GM18858 (cell line): ENCODE measurements around the gene CERS6.
"Not testable (repeated sequence)": the region's sequence is repeated elsewhere in the genome, so short reads cannot be mapped to it uniquely, and the experiment has no call there.

ENCODE experiments used
- ATAC-seq: cut with Tn5 transposase; IDR thresholded peaks from one replicate; pipeline ENCODE4 v1.9.1; 2021; ENCODE audit not compliant: unreplicated experiment

CERS6 gene

DNA sequence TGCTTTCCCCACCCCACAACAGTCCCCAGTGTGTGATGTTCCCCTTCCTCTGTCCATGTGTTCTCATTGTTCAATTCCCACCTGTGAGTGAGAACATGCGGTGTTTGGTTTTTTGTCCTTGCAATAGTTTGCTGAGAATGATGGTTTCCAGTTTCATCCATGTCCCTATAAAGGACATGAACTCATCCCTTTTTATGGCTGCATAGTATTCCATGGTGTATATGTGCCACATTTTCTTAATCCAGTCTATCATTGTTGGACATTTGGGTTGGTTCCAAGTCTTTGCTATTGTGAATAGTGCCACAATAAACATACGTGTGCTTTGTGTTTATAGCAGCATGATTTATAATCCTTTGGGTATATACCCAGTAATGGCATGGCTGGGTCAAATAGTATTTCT is 335.1 kb downstream of the CERS6 start:
- ATAC-seq = not testable (repeated sequence)

DNA sequence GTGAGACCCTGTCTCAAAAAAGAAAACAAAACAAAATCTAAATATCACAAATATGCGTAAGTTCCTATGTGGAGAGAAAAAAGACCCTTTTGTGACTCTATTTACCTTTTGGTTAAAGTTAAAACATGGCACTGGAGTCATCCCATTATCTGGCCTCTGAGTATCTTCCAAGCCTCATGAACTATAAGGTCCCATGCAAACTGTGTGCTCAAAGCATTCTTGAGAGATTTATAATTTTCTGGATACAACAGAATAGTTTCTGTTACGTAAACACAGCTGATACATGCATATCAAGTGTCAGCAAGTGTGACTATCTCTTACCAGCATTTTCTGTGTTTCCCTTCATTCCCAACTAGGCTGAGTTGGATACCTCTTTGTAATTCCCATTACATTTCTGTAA is 337.5 kb downstream of the CERS6 start:
- no peak for ATAC-seq

DNA sequence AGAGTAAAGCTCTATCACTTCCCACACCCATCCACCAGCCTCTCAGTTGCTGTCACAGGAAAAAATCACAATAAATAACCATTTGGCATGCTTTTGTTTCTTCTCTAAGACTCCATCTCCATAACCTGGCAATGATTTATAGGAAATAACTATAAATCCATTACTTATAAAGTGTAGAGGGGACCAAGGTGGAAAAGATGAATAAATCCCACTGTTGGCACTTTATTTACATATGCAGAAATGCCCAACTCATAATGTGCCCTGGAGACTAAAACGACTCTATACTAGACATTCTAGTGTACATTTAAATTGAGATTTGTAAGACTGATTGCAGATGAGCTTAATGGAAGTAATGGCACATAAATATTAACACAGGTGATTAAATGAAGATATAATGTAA is 338.9 kb downstream of the CERS6 start:
- ATAC-seq = no peak

DNA sequence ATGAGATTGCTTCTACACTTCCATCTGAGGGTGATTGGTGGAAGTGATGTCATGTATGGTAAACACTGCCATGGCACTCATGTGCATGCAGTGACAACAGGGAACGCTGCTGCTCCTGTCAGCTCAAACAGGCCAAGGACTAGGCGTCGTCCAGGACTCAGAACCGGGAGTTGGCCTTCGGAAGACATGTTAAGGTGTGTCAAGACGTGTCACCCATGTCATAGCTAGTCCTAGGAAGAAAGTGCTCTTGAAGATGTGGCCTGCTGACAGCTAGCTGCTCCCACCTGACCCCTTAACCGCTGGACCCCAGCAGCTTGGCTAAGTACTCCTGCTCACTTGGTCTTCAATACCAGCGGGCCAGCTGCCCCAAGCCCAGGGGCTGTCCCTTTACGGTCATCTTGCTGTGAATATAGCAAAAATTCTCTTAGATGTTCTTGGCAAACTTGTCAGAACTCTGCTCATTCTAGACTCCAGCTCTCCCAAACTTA is 340.1 kb downstream of the CERS6 start:
- ATAC-seq = no peak

DNA sequence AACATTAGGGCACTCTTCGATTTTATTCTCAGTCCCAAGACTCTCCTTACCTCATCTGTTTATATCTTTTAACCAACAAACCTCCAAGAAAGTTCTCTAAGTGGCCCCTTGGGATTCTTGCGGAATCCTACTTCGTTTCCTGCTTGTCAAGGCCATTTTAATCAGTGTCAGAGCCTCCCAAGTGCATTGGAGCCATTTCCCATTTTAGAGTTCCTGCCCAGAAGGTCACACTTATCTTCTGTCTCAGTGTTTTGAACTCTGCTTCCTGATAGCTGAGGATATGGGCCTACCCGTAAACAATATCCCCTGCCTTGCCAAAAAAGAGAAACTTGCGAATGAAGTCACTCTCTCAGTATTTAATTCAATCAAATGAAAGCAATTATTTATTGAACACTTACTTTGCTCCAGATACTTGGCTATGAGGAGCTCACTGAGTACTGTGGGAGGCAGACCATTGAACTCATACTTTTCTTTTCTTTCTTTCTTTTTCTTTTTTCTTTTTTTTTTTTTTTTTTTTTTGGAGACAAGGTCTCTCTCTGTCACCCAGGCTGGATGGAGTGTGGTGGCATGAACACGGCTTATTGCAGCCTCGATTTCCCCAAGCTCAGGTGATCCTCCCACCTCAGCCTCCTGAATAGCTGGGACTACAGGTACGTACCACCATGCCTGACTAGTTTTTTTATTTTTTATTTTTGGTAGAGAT is 340.7 kb downstream of the CERS6 start:
- ATAC-seq = no peak

DNA sequence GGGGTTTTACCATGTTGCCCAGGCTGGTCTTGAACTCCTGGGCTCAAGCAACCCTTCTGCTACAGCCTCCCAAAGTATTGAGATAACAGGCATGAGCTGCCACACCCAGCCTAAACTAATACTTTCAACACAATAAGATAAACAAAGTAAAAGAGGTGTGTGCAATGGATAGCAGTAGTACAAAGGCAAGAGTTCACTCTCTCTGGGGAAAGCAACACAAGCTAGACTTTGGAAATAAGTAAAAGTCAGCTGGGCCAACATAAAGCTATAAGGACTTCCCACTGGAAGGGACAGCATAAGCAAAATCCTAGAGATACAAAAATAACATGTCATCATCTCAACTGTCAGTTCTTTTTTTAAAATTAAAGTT is 341.2 kb downstream of the CERS6 start:
- no peak for ATAC-seq

DNA sequence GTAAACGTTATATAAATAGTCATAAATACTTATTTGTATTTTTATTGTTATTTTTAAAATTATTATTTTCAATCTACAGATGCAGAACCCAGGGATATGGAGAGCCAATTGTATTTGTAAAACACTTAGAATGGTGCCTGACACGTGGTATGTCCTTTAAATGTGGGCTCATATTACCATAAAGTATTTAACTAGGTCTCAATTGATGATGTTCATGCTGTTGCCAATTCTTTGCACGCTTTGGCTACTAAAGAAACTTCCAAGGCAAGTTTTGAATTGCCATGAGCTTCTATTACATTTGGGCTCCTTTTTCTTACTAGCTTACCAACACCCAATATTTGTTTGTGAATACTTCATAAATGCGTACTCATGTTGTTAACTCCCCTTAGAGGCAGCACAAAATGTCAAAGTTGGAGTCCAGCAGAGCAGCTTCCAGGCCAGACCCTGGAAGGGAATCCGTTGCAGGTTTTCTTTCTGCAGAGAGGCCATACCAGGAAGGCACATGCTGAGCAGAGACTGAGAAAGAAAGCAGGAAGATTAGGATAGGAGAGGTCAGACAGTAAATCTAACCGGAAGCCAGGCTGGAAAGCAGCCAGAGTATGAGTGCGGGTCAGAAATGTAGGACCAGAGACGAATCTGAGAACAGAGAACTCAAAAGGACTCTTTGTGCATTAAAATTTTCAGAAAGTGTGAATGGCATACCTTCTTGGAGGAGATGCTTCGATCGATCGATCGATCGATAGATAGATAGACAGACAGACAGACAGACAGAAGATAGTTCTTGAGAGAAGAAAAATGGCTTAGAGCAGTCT is 342.2 kb downstream of the CERS6 start:
- no peak for ATAC-seq

DNA sequence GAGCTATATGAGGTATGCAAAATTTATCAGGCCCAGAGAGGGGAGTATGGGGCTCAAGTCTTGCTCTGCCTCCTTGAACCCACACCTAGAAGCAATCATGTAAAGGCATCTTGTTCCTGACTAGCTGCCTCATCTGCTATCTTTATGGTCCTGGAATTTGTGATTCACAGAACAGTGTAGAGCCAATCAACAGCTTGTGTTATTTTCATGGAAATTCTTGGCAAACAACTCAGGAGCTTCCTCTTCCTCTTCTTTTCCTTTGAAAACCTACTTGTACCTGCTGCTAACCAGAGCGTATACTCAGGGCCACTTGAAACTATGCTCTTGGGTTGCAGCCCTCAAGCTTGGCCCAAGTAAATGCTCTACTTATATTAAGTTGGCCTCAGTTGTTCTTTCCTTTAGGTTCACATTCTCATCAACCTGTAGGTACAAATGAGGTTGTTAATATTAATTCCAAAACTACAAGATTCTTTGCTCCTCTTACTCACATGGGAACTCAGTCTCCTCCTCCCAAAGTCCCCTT is 342.9 kb downstream of the CERS6 start:
- no peak for ATAC-seq

DNA sequence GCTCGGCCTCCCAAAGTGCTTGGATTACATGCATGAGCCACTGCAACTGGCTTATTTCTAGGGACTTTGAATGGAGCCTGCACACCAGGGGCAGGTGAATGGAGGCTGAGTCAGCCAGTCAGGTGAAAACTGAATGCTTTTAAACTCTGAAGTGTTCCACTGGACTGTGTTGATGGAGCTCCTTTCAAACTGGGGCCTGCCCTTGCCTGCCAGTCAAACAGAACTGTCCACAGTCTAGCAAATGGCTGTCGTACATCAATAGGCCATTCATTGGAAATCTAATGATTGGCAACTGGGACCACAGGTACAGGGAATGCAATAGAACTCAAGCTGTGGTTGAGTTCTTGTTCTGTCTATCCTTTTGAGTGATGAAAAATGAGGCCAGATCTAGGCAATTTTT is 345.4 kb downstream of the CERS6 start:
- ATAC-seq = no peak

DNA sequence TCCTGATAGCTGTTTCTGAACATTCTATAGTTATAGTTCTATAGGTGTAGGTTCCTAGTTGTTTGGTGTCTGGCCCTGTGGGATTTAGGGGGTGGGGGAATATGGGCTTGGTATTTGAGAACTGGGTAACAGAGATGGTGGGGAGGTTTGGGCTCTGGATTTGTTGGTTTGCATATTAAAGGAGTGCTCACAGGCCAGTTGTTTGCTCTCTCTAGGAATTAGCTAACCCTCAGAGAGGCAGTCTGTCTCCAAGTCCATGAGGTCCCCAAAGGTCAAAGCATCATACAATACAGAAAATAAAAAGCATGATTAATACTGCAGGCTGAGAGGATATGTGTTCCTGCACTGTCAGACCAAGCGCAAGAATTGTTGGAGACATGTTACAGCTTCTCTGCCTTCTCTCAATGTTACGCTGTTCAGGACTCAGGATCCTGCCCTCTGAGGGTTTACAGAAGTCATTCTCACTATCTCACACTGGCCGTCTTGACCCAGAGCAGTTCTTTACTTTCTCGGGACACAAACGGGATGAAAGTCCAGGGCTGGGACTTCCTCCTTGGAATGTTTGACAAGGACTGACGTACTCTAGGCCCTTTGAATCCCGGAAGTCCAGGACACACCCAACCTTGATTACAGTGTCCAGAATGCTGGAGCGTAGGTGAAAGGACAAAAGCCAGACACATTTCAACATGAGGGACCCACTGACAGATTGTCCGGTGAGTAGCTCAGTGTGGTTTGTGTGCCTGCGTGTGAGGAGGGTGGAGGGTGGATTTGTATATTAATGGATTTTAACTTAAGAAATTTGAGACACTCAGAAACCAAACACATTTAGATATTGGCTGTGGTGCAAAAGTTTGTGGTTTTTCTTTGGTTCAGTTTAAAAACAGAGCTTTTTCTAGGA is 346.1 kb downstream of the CERS6 start, which contains the start of gene NOSTRIN:
NOSTRIN (plus strand) TSS at position 677 of the 898 bp plus-strand sequence; CDS start at position 687, 10 bp downstream.
- no peak for ATAC-seq

DNA sequence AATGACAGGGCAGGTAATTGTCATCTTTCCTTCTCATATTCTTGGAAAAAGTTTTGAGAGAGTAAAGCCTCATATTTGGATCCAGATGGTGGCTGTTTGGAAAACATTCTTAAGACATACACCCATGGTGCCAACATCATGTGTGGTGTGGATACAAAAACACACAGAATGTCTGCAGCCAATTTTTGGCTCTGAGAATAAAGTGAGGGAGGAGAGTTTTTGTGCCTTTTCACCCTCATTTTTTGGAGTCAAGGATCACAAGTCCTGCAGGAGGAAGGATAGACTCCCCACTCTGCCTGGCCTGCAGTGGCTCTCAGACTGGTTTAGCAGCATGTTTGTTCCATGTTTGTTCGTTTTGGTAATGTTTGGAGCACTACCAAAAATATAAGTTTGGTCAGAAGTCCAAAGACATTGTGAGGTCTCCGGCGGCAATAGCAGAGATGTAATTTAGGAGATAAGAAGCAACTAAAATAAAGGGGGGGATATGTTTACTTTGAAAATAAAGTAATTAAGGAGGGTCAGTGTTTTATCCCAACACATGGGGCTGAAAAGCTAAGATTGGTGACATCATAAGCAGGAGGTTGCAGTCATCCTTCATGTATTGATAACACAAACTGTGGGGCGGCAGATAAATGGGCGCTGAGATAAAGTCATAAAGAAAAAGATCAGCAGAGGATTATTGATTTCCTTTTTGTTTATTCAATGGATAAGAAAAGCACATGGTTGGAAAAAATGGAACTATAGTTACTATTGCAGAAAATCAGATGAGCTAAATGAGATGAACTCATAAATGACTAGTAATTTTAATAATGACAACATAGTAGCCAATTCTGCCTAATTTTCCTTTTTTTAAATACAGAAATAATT is 347.0 kb downstream of the CERS6 start:
- ATAC-seq = no peak

DNA sequence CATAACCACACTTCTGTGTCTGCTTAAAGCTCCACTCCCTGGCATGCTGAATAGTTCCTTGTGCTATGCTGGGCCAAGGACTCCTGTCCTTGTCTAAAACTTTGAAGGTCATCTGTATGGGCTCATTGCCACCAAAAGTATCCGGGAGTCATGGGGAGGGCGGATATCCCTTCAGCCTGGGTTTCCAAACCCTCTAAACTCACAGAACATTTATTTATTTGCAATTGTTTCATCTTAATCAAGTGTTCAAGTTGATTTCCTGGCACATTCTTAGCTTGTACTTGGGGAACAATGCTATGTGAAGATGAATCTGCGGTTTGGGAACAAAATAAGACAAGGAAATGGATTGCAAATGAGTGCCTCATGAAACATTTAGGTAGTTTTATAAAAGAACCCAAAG is 348.1 kb downstream of the CERS6 start:
- no peak for ATAC-seq

DNA sequence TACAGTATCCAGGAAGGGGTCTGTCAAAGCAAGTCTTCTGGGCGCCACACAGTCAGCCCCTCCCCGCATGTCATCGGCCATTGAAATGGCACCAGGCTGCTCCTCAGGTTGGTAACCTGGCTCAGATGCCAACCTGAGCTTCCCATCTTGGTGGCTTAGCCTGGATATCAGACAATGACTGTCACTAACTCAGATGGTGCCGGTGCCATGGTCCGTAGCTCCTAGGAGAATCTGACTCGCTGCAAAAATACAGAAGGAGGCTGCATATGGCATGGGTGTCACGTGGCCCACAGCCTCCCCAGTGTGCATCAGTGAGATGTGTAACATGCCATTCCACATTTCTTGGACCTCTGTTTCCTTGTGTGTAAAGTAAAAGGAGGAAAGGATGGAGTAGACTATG is 349.5 kb downstream of the CERS6 start:
- no peak for ATAC-seq

DNA sequence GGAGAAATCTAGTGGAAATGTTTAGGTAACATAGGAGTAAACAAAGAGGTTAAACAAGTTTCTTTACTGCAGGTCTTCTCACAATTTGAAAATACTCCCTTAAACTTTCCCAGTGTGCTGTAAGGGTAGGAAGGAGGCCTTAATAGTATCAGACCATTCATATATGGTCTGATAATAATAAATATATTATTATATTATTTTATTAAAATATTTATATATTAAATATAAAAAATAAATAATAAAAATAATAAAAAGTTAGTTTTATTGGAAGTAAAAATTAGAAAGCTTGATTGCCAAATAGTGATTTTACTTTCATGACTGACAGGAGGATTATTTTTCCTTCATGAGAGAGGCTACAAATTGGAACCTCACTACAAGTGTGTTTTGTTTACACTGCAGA is 353.5 kb downstream of the CERS6 start:
- no peak for ATAC-seq

DNA sequence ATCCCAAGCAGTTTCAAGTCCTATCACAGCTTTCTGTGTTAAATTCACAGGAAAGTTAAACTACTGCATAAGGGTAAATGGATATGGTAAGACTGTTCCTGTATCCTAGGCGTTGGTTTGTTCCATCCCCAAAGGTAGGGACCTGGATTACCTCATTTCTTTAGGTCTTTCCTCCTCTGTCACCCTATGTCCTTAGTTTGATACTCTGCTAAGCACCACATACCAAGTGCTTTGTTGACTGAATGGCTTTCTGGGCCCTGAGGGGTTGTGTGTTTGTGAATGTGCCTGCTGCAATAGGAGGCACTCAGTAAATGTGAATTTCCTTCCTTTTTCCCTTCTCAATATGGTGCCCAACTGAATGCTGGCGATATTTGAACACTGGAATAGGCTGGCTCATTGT is 354.2 kb downstream of the CERS6 start:
- ATAC-seq = no peak

DNA sequence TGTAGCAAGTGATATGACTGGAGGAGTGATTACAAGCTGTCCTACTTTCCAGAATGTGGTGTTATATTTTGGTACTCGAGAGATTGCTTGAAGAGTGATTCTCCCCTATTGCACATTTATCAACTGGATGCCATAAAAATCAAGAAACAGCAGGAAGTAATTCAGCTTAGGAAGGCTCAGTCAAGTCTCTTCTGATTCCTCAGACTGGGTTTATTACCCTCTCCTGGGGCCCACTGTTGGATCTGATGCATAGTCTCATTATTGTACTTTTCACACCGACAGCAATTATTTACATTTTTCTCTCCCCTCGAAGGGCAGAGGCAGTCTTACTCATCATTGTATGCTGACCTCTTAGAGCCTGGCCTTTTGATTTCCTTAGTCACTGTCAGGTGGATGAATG is 355.6 kb downstream of the CERS6 start:
- no peak for ATAC-seq

DNA sequence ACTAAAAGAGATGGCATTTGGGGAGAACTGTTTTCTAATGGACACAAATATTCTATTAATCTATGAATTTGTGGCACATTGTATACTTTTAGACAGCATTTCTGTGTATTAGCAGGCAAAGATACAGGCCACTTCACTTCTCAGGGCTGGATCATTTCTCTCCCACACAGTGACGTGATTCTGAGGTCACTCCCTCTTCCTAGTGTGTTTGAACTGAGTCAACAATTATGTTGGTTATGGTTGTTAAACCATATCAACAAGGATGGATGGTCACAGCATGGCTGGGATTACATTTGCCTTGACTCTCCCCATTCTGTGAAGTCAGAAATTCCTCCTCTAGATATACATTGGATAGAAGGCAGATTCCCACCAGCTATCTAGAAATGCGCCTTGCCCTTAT is 358.0 kb downstream of the CERS6 start:
- no peak for ATAC-seq

DNA sequence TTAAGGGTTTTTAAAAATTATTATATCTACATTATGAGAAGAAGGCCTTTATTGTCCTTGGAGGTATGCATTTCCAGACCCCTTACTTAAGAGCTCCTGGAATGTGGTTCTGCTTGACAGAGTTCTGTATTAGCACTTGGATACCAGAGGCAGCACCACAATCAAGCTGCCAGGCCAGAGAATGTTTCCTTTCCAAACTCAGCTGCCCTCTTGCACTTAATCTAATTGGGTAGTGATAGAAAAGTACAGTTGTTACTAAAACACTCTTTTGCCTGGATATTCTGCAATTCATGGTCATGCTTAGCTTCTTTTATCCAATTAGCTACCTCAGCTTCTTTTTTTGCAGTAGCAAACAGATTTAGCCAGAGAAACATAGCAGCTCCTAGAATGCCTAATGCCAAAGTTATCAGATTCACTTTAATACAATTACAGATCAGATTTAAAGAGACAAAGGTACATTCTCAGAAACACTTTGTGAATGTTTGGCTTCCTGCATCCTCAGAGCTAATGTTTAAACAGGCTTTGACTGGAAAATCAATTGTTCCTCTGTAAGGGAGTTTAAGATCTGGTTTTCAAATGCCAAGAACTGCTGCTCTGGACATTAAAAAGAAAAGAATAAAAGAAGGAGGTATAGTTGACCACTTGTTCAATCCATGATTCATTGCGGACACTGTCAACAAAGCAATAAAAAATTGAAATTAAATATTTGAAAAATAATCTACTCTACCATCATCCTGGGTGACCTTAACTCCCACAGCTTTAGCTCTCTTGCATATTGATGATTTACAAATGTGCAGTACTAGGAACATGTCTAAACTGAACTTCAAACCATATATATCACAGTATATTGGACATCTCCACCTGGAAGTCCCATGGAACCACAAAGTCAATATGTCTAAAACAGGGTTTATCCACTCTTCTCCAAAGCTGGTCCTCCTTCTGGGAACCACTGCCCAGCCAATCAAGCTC is 359.2 kb downstream of the CERS6 start:
- ATAC-seq = no peak

DNA sequence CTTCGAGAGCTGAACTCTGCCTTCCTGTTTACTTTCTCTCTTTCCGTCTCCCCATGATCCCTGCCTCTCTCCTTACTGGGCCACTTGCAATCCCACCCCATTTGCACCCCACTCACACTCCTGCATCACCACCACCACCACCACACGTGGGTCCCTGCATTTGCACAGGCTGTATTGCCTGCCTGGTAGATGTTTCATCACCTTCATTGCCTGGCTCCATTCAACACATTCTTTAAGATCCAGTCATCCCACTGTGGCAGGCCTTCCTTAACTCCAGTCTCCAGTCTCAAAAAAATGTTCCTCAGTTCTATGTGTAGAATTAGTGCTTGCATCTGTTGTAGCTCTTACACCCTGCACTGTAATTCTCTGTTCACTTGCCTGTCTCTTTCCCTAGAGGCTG is 360.3 kb downstream of the CERS6 start:
- ATAC-seq = no peak
